H1 (cell line): ENCODE results near the gene TUBB4B. TPM values are rescaled to one million over a fixed set of nuclear protein-coding genes. Genes with fewer than 3 reads are reported as not detected.

Experiments
- CTCF ChIA-PET: fragments of 300-600 bp; sonication (Branson Sonifier 250); formaldehyde crosslinking; loops from one replicate; lab custom pipeline; 2021; ENCODE audit not compliant: partially characterized antibody; lab: Charles Lee
- POLR2A ChIA-PET: fragments of 300-600 bp; sonication (Branson Sonifier 250); formaldehyde crosslinking; loops from one replicate; lab custom pipeline; 2021; ENCODE audit warnings: inconsistent platforms; ENCODE audit not compliant: partially characterized antibody; lab: Charles Lee
- DNase-seq, 2 experiments: peaks; one replicate each; pipeline versions ENCODE4 v3.0.0 to v3.0.0-alpha.2; 2010 to 2022; ENCODE audit warnings: low spot score in 2 of 2, low read depth in 1 of 2, mixed read lengths in 1 of 2
- FAIRE-seq: peaks from 2 replicates; lab custom pipeline; 2011; peaks lifted over from hg19 to GRCh38; lab: Jason Lieb, UNC
- H2AFZ ChIP-seq: 2 replicates; pipeline ENCODE4 v1.8.1; 2012; ENCODE audit warnings: low read length, inconsistent platforms
- H2AK5ac ChIP-seq: 2 replicates; pipeline ENCODE4 v1.6.1; 2013; ENCODE audit warnings: low read depth, low read length
- H2BK120ac ChIP-seq: replicated peaks from 2 replicates; pipeline ENCODE3; 2013; ENCODE audit warnings: low read depth, low read length, inconsistent platforms
- H2BK12ac ChIP-seq: 2 replicates; pipeline ENCODE4 v1.6.1; 2013; ENCODE audit warnings: low read depth, low read length
- H2BK15ac ChIP-seq: 2 replicates; pipeline ENCODE4 v1.6.1; 2013; ENCODE audit warnings: low read length
- H2BK20ac ChIP-seq: 2 replicates; pipeline ENCODE4 v1.6.1; 2013; ENCODE audit warnings: low read length
- H2BK5ac ChIP-seq: 2 replicates; pipeline ENCODE4 v1.6.1; 2013; ENCODE audit warnings: low read depth, low read length
- H3K14ac ChIP-seq: 2 replicates; pipeline ENCODE4 v1.6.1; 2013; ENCODE audit warnings: inconsistent platforms; ENCODE audit not compliant: insufficient read length
- H3K18ac ChIP-seq: 2 replicates; pipeline ENCODE4 v1.6.1; 2013; ENCODE audit warnings: low read length; ENCODE audit errors: extremely low read depth
- H3K23ac ChIP-seq: 2 replicates; pipeline ENCODE4 v1.6.1; 2013; ENCODE audit warnings: inconsistent platforms; ENCODE audit not compliant: insufficient read length
- H3K23me2 ChIP-seq: 2 replicates; pipeline ENCODE4 v1.6.1; 2013; ENCODE audit warnings: low read depth, low read length
- H3K27ac ChIP-seq: 2 replicates; pipeline ENCODE4 v1.6.1; 2011; ENCODE audit warnings: low read depth, low read length, inconsistent platforms
- H3K27me3 ChIP-seq, 4 experiments: replicated peaks in 1 of 4; 1 replicate in 1 of 4; 2 replicates in 3 of 4; pipeline versions ENCODE4 v1.6.1 to v1.8.1; 2011 to 2013; ENCODE audit warnings: low read length in 3 of 4, mild to moderate bottlenecking in 3 of 4, inconsistent platforms in 2 of 4, mixed read lengths in 2 of 4, moderate library complexity in 1 of 4; ENCODE audit not compliant: control insufficient read depth in 3 of 4, insufficient read depth in 3 of 4; ENCODE audit errors: extremely low read depth in 1 of 4
- H3K36me3 ChIP-seq, 4 experiments: 2 replicates each; pipeline versions ENCODE4 v1.6.1 to v1.8.1; 2011 to 2013; ENCODE audit warnings: mild to moderate bottlenecking in 4 of 4, low read length in 3 of 4, moderate library complexity in 2 of 4, control low read depth in 1 of 4, inconsistent platforms in 1 of 4; ENCODE audit not compliant: insufficient read depth in 4 of 4, control insufficient read depth in 2 of 4
- H3K4ac ChIP-seq: replicated peaks from 2 replicates; pipeline ENCODE3; 2013; ENCODE audit warnings: low read length, low read depth, mixed read lengths, inconsistent platforms; ENCODE audit not compliant: insufficient read length
- H3K4me1 ChIP-seq, 4 experiments: replicated peaks in 1 of 4; 1 replicate in 1 of 4; 2 replicates in 3 of 4; pipeline versions ENCODE4 v1.6.1 to v1.8.1; 2011 to 2013; ENCODE audit warnings: low read length in 3 of 4, inconsistent platforms in 2 of 4, mixed read lengths in 1 of 4; ENCODE audit not compliant: insufficient read depth in 4 of 4, control insufficient read depth in 3 of 4
- H3K4me2 ChIP-seq, 2 experiments: 2 replicates each; pipeline versions ENCODE4 v1.6.1 to v1.8.1; 2011 to 2013; ENCODE audit warnings: low read depth in 2 of 2, low read length in 2 of 2, control low read depth in 1 of 2, inconsistent platforms in 1 of 2, mild to moderate bottlenecking in 1 of 2; ENCODE audit not compliant: insufficient read depth in 1 of 2
- H3K4me3 ChIP-seq, 4 experiments: fragments of 200-600, 300-600 bp in 1 of 4; sonication (generic), shearing (Covaris generic), sonication (Bioruptor Twin) in 1 of 4; 2 replicates each; pipeline versions ENCODE4 v1.5.1 to v1.8.1; 2011 to 2016; ENCODE audit warnings: low read length in 4 of 4, low read depth in 3 of 4, control low read depth in 2 of 4, inconsistent platforms in 2 of 4, mild to moderate bottlenecking in 2 of 4, mixed read lengths in 1 of 4, moderate library complexity in 1 of 4; ENCODE audit not compliant: insufficient read depth in 2 of 4; ENCODE audit errors: extremely low read depth in 1 of 4
- H3K56ac ChIP-seq: replicated peaks from 2 replicates; pipeline ENCODE3; 2013; ENCODE audit warnings: low read depth, mild to moderate bottlenecking, mixed read lengths, low read length, inconsistent platforms; ENCODE audit not compliant: insufficient read length
- H3K79me1 ChIP-seq: 2 replicates; pipeline ENCODE4 v1.6.1; 2013; ENCODE audit warnings: low read depth, low read length, control low read depth
- H3K79me2 ChIP-seq, 2 experiments: 2 replicates each; pipeline versions ENCODE4 v1.6.1 to v1.8.1; 2012 to 2013; ENCODE audit warnings: low read length in 2 of 2, mild to moderate bottlenecking in 2 of 2, inconsistent platforms in 1 of 2; ENCODE audit not compliant: insufficient read depth in 2 of 2, control insufficient read depth in 1 of 2
- H3K9ac ChIP-seq, 4 experiments: replicated peaks in 1 of 4; 1 replicate in 1 of 4; 2 replicates in 3 of 4; pipeline versions ENCODE4 v1.6.1 to v1.8.1; 2011 to 2013; ENCODE audit warnings: low read depth in 3 of 4, low read length in 3 of 4, control low read depth in 2 of 4, mild to moderate bottlenecking in 2 of 4, moderate library complexity in 2 of 4, inconsistent platforms in 1 of 4; ENCODE audit errors: extremely low read depth in 1 of 4
- H3K9me3 ChIP-seq, 2 experiments: 2 replicates each; pipeline versions ENCODE4 v1.6.1 to v1.8.1; 2012 to 2013; ENCODE audit warnings: mild to moderate bottlenecking in 2 of 2, moderate library complexity in 2 of 2, control low read depth in 1 of 2, inconsistent platforms in 1 of 2, low read depth in 1 of 2, low read length in 1 of 2, mixed read lengths in 1 of 2; ENCODE audit not compliant: insufficient read depth in 2 of 2
- H4K20me1 ChIP-seq, 2 experiments: replicated peaks in 1 of 2; 2 replicates each; pipeline versions ENCODE3 to v1.8.1; 2011 to 2013; ENCODE audit warnings: inconsistent platforms in 2 of 2, low read length in 2 of 2, mild to moderate bottlenecking in 1 of 2; ENCODE audit not compliant: insufficient read depth in 2 of 2, control insufficient read depth in 1 of 2
- H4K5ac ChIP-seq: 2 replicates; pipeline ENCODE4 v1.6.1; 2013; ENCODE audit warnings: low read length, low read depth, mixed read lengths, inconsistent platforms; ENCODE audit not compliant: insufficient read length
- H4K8ac ChIP-seq: 2 replicates; pipeline ENCODE4 v1.8.0; 2013; ENCODE audit warnings: mild to moderate bottlenecking, moderate library complexity, low read length, inconsistent platforms; ENCODE audit not compliant: insufficient read depth; ENCODE audit errors: extremely low read depth
- H4K91ac ChIP-seq: replicated peaks from 2 replicates; pipeline ENCODE3; 2013; ENCODE audit warnings: low read length, mixed read lengths, inconsistent platforms; ENCODE audit not compliant: insufficient read length
- ASH2L ChIP-seq: fragments of 200-600, 300-600 bp; sonication (generic); IDR thresholded peaks from one replicate; pipeline ENCODE4 v1.7.1; 2017; ENCODE audit warnings: low read length
- CBX5 ChIP-seq: fragments of 300-800, 300-1000 bp; sonication (generic); IDR thresholded peaks from 2 replicates; pipeline ENCODE4 v1.7.1; 2016; ENCODE audit warnings: antibody characterized with exemption, low read length, low read depth
- EZH2 ChIP-seq: fragments of 200-600 bp; sonication (generic); IDR thresholded peaks from 2 replicates; pipeline ENCODE4 v1.7.1; 2012; ENCODE audit warnings: low read depth, mild to moderate bottlenecking, moderate library complexity, low read length, inconsistent platforms; ENCODE audit not compliant: severe bottlenecking
- KDM4A ChIP-seq: IDR thresholded peaks from one replicate; pipeline ENCODE4 v1.7.1; 2012; ENCODE audit warnings: low read depth, mild to moderate bottlenecking, moderate library complexity, low read length, inconsistent platforms; ENCODE audit not compliant: severe bottlenecking
- PHF8 ChIP-seq: fragments of 200-600 bp; sonication (generic); conservative IDR thresholded peaks from 2 replicates; pipeline ENCODE4 v1.7.1; 2012; ENCODE audit warnings: low read depth, mild to moderate bottlenecking, inconsistent platforms, low read length, moderate library complexity
- RNF2 ChIP-seq: fragments of 200-900, 300-1000 bp; sonication (generic); IDR thresholded peaks from 2 replicates; pipeline ENCODE4 v1.7.1; 2016; ENCODE audit warnings: borderline replicate concordance, low read depth, mild to moderate bottlenecking, antibody characterized with exemption, low read length; ENCODE audit not compliant: poor library complexity, severe bottlenecking; ENCODE audit errors: missing control alignments
- SP2 ChIP-seq: IDR thresholded peaks from 2 replicates; pipeline ENCODE4 v1.6.1; 2012; ENCODE audit warnings: mild to moderate bottlenecking, low read length, inconsistent platforms
- SP4 ChIP-seq: IDR thresholded peaks from 2 replicates; pipeline ENCODE4 v1.6.1; 2012; ENCODE audit warnings: low read length, inconsistent platforms
- YY1 ChIP-seq: IDR thresholded peaks from 2 replicates; pipeline ENCODE4 v1.6.1; 2011; ENCODE audit warnings: low read depth, mild to moderate bottlenecking, low read length
- WGBS, 2 experiments: shearing (Covaris generic) in 1 of 2; methylation state at CpG; one replicate each; pipeline versions ENCODE4 v1.1.6 to v1.1.7; 2013 to 2015; ENCODE audit warnings: low lambda C conversion rate in 2 of 2, mixed read lengths in 2 of 2, inconsistent platforms in 1 of 2, low coverage in 1 of 2, missing lambda C conversion rate in 1 of 2; ENCODE audit not compliant: insufficient replicate concordance in 2 of 2, insufficient coverage in 1 of 2, insufficient read length in 1 of 2; ENCODE audit errors: extremely low coverage in 1 of 2, missing lambda C conversion rate in 1 of 2; 5-methylcytosine and 5-hydroxymethylcytosine counted together
- polyA plus RNA-seq, 7 experiments: library from polyadenylated mRNA; depleted of rRNA in 3 of 7; stranded (reverse) in 5 of 7; unstranded in 2 of 7; fragments of >200 nt in 5 of 7; fragments of 200-250 nt in 2 of 7; gene quantifications; 1 replicate in 5 of 7; 2 replicates in 1 of 7; 4 replicates in 1 of 7; pipeline versions ENCODE4 v1.2.1 to v1.2.3, GENCODE V29; 2011 to 2013; ENCODE audit warnings: missing spikeins in 2 of 7, mixed read lengths in 2 of 7
- total RNA-seq: library from RNA; stranded (reverse); fragmentation: NEBNext Ultra II Directional; extraction: Animal tissue kit (Norgen Biotek cat#: 25700); gene quantifications from 2 replicates; pipeline ENCODE4 v1.2.1, GENCODE V29; 2021

TUBB4B gene
- total and polyA plus RNA-seq, 2 of the 8 experiments (the other 6 are each of a cell fraction or from before 2014, with no cell fraction given) = 280 to 307 TPM

DNA sequence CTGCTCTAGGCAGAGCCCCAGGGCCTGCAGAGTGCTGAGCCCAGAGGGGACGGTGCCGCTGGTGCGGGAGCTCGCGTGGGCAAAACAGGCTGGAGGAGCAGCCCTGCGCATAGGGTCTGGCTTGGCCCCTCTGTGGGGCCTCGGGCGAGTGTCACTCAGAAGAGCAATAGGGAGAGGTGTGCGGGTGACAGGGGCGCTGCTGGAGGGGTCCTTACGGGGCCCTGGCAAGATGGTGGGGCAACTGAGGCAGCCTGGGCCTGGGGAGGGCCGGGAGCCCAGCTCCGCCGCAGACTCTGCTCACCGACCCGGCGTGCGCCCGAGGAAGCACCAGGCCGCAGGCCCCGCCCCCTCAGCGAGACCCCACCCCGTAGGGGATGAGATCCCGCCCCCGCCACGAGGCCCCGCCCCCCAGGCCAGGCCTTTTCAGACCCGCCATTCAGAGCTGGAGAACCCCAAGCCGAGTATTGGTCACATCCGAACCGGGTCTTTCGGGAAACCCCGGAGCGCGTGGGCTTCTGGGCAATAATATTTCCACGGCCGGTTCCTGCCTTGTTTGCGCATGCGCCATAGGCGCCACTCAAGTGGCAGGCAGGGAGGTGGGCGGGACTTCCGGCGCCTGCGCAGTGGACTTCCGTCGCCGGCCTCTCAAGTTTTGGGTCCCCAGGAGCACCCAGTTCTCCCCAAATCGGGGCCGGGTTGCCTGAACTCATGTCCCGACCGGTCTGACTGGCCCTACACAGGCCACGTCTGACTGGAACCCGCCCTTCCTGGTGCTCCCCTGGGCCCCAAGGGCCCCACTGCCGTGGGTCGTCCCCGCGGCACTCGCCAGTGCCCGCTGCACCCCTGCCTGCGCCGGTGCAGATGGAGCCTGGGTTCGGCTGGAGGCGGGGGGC, 17.8 kb upstream of the TUBB4B start:
- FAIRE-seq = peak; percentile 36
- peak; percentile 21 for TF ChIP-seq ASH2L
- peak; percentile 89 for TF ChIP-seq SP4
- peak; percentile 54; the same call in 1 of the 2 replicates for TF ChIP-seq YY1
- peak; percentile 71 for TF ChIP-seq KDM4A
- TF ChIP-seq SP2 = peak; percentile 44
- TF ChIP-seq CBX5 = no peak
- TF ChIP-seq EZH2 = peak; percentile 55
- TF ChIP-seq RNF2 = no peak
- TF ChIP-seq PHF8 = peak; percentile 44; the same call in 1 of the 2 replicates

More for the DNA sequence above, 17.8 kb upstream of the TUBB4B start:
- WGBS, 2 experiments = 2% methylated on average over 36 of the region's 63 CpGs; no CpG with 5 or more reads in 1 of the 2 experiments
- Histone ChIP-seq H3K27me3 (no peaks in the 10 kb centered on the region; a peak in 2 of 7 replicates), H2AFZ (no peak overlapping the region), H3K27ac (no peak overlapping the region), H3K36me3 (no peaks in the 10 kb centered on the region; a peak in 1 of 8 replicates), H2BK12ac (no peak overlapping the region), H3K18ac (peak overlapping the region; percentile 83; the same call in 1 of the 2 replicates), H2BK20ac (no peak overlapping the region), H3K4me2 (peak overlapping the region; percentile 77 to 95), H4K8ac (peak overlapping the region; percentile 82), H3K14ac (no peak overlapping the region), H2BK5ac (peak overlapping the region; percentile 49; the same call in 1 of the 2 replicates), H3K23ac (no peak overlapping the region), H3K79me2 (no peaks in the 10 kb centered on the region), H3K9me3 (no peaks in the 10 kb centered on the region), H3K4me3 (peak overlapping the region; percentile 67 to 92 (median 79)), H3K4me1 (peaks cover 0 to 20% (median 10%) of the 10 kb centered on the region in 4 experiments; a peak in 5 of 7 replicates), H3K23me2 (peaks cover 18% of the 10 kb centered on the region; the same call in 1 of the 2 replicates), H2BK15ac (0 out of 2 replicates have a peak overlapping the region, but pooled peaks have one; percentile 61), H4K91ac (no peak overlapping the region), H3K4ac (no peak overlapping the region), H3K56ac (peak overlapping the region; percentile 92), H2AK5ac (peak overlapping the region; percentile 26; the same call in 1 of the 2 replicates), H3K79me1 (no peaks in the 10 kb centered on the region), H4K20me1 (peaks cover 0 to 4% of the 10 kb centered on the region in 2 experiments), H2BK120ac (no peak overlapping the region), H4K5ac (peak overlapping the region; percentile 88), H3K9ac (peak overlapping the region in 3 of 4 experiments; percentile 55 to 82 (median 58); a peak in 5 of 7 replicates)
- peak; percentile 96 to 99 for DNase-seq
- CTCF ChIA-PET = interaction anchor here (0.6 to 20.2 kb wide), 17 partner anchors 10 to 1404 kb away, joined by 3 to 204 read pairs (median 4); partner anchors contain the start of genes ANAPC2, SSNA1, TPRN and TUBB4B
- POLR2A ChIA-PET = interaction anchor here (0.6 to 69.9 kb wide), 15 partner anchors 9 to 110 kb away, joined by 3 to 1462 read pairs (median 3); partner anchors contain the start of genes ANAPC2, NDOR1, NELFB and SSNA1
